OCI-LY7 (cell line): ENCODE data around the gene PSMB5.

Experiments used
- EZH2phosphoT487 ChIP-seq: fragments of 200-600 bp; sonication (generic); IDR thresholded peaks from 2 replicates; pipeline ENCODE4 v1.6.1; 2018; ENCODE audit warnings: low read depth, borderline replicate concordance, mild to moderate bottlenecking, mixed run types, antibody characterized with exemption, low read length, moderate library complexity, mixed read lengths
- TF ChIP-seq, protein P1 (sequence below): fragments of 200-600 bp; sonication (generic); conservative IDR thresholded peaks from 2 replicates; pipeline ENCODE4 v1.5.1; 2014; ENCODE audit warnings: mild to moderate bottlenecking, antibody characterized with exemption, low read length, moderate library complexity, mixed read lengths

GRCh38 chr14:23035303-23036144 lies 824 bp upstream of the PSMB5 start:
- TF ChIP-seq, protein P1, sequence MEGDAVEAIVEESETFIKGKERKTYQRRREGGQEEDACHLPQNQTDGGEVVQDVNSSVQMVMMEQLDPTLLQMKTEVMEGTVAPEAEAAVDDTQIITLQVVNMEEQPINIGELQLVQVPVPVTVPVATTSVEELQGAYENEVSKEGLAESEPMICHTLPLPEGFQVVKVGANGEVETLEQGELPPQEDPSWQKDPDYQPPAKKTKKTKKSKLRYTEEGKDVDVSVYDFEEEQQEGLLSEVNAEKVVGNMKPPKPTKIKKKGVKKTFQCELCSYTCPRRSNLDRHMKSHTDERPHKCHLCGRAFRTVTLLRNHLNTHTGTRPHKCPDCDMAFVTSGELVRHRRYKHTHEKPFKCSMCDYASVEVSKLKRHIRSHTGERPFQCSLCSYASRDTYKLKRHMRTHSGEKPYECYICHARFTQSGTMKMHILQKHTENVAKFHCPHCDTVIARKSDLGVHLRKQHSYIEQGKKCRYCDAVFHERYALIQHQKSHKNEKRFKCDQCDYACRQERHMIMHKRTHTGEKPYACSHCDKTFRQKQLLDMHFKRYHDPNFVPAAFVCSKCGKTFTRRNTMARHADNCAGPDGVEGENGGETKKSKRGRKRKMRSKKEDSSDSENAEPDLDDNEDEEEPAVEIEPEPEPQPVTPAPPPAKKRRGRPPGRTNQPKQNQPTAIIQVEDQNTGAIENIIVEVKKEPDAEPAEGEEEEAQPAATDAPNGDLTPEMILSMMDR = no peak
- no peak for TF ChIP-seq EZH2phosphoT487
